Gastrocnemius medialis (tissue), 4 donors: ENCODE data around the gene ABCG4.

Experiments used
- CTCF ChIP-seq, 5 experiments: fragments of 450-650 bp in 3 of 5; fragments of 200-600 bp in 2 of 5; sonication (generic) in 2 of 5; IDR thresholded peaks in 4 of 5; conservative IDR thresholded peaks in 1 of 5; 1 replicate in 4 of 5; 2 replicates in 1 of 5; pipeline ENCODE4 v1.5.1; 2016 to 2019; ENCODE audit warnings: antibody characterized with exemption in 5 of 5, mild to moderate bottlenecking in 3 of 5, moderate library complexity in 3 of 5
- POLR2A ChIP-seq, 2 donors: fragments of 450-650 bp; IDR thresholded peaks; one replicate each; pipeline ENCODE4 v1.6.1; 2017; ENCODE audit warnings: antibody characterized with exemption in 2 of 2, mild to moderate bottlenecking in 2 of 2, moderate library complexity in 2 of 2

GRCh38 chr11:119110439-119110838, 38.4 kb upstream of the ABCG4 start:
- no peak for TF ChIP-seq CTCF (IDR thresholded peaks at IDR 0.05 in 4 of 5, conservative IDR thresholded peaks at IDR 0.05 in 1 of 5)
- no peak for TF ChIP-seq POLR2A (IDR thresholded peaks at IDR 0.05)
